Spleen (tissue), 11 donors: ENCODE data around the gene LRRC7. TPM values are rescaled to one million over a fixed set of nuclear protein-coding genes. Genes with fewer than 3 reads are reported as not detected.

Experiments
- DNase-seq: peaks from one replicate; pipeline ENCODE4 v3.0.0-alpha.2; 2020
- H3K27ac ChIP-seq, 8 donors: fragments of 200-600 bp; sonication (generic) in 7 of 8; 1 replicate in 4 of 8; 2 replicates in 4 of 8; pipeline versions ENCODE4 v1.5.0 to v1.8.0; 2016 to 2021; ENCODE audit warnings: inconsistent platforms in 4 of 8, mild to moderate bottlenecking in 4 of 8, moderate library complexity in 1 of 8
- H3K27me3 ChIP-seq, 7 donors: fragments of 200-600 bp; sonication (generic) in 6 of 7; replicated peaks in 1 of 7; 1 replicate in 4 of 7; 2 replicates in 3 of 7; pipeline versions ENCODE4 v1.5.0 to v1.8.0; 2016 to 2021; ENCODE audit warnings: inconsistent platforms in 3 of 7, mild to moderate bottlenecking in 1 of 7
- H3K36me3 ChIP-seq, 6 donors: fragments of 200-600 bp; sonication (generic) in 5 of 6; 1 replicate in 4 of 6; 2 replicates in 2 of 6; pipeline versions ENCODE4 v1.5.0 to v1.8.0; 2016 to 2021; ENCODE audit warnings: inconsistent platforms in 2 of 6
- H3K4me1 ChIP-seq, 6 donors: fragments of 200-600 bp; sonication (generic) in 5 of 6; 1 replicate in 3 of 6; 2 replicates in 3 of 6; pipeline versions ENCODE4 v1.5.0 to v1.8.0; 2016 to 2021; ENCODE audit warnings: inconsistent platforms in 3 of 6
- H3K4me3 ChIP-seq, 8 donors: fragments of 200-600 bp; sonication (generic) in 7 of 8; 1 replicate in 4 of 8; 2 replicates in 4 of 8; pipeline versions ENCODE4 v1.5.0 to v1.8.0; 2016 to 2021; ENCODE audit warnings: inconsistent platforms in 4 of 8, mild to moderate bottlenecking in 4 of 8, moderate library complexity in 2 of 8
- H3K9me3 ChIP-seq, 8 donors: fragments of 200-600 bp; sonication (generic) in 7 of 8; 1 replicate in 4 of 8; 2 replicates in 4 of 8; pipeline versions ENCODE4 v1.5.0 to v1.8.0; 2016 to 2021; ENCODE audit warnings: inconsistent platforms in 4 of 8
- CTCF ChIP-seq, 11 experiments: fragments of 200-600 bp in 7 of 11; fragments of 450-650 bp in 4 of 11; sonication (generic) in 4 of 11; IDR thresholded peaks in 8 of 11; conservative IDR thresholded peaks in 3 of 11; 1 replicate in 7 of 11; 2 replicates in 4 of 11; pipeline versions ENCODE4 v1.4.0 to v1.8.0; 2016 to 2021; ENCODE audit warnings: antibody characterized with exemption in 11 of 11, inconsistent platforms in 4 of 11, mild to moderate bottlenecking in 1 of 11
- POLR2A ChIP-seq, 3 donors: fragments of 450-650 bp; IDR thresholded peaks; one replicate each; pipeline ENCODE4 v1.5.1; 2017; ENCODE audit warnings: antibody characterized with exemption in 3 of 3, mild to moderate bottlenecking in 1 of 3
- POLR2AphosphoS5 ChIP-seq, 3 donors: sonication (generic); formaldehyde crosslinking; IDR thresholded peaks; one replicate each; pipeline ENCODE4 v1.5.1; 2017; ENCODE audit warnings: antibody characterized with exemption in 3 of 3
- WGBS, 5 donors: extraction: QIAGEN DNeasy Blood & Tissue Kit in 3 of 5; methylation state at CpG; one replicate each; pipeline versions ENCODE4 v1.1.5 to v1.1.7; 2013 to 2018; 5-methylcytosine and 5-hydroxymethylcytosine counted together
- intact Hi-C: fragments of 100-400 bp; cut with DNase I; formaldehyde crosslinking; loops from one replicate; pipeline ENCODE4 v1.15.0; 2023; ENCODE audit warnings: low total_unique reads
- polyA plus RNA-seq, 3 donors: library from polyadenylated mRNA; stranded (reverse); fragments of 200-250 nt; gene quantifications; one replicate each; pipeline ENCODE4 v1.2.1, GENCODE V29; 2013
- total RNA-seq, 7 donors: library from RNA; depleted of rRNA in 3 of 7; stranded (reverse); fragments of >200 nt in 3 of 7; fragmentation: NEBNext Ultra II Directional in 4 of 7; extraction: Animal tissue kit (Norgen Biotek cat#: 25700) in 4 of 7; gene quantifications; one replicate each; pipeline versions ENCODE4 v1.1.0 to v1.2.1, GENCODE V29; 2016 to 2021
- donor health status: healthy with polysubstance abuse.
- donor health status: DM: no; HTN: no; CAD: no; lungs with moderate emphysema.
- donor health status: DM: no; HTN: no; CAD: no.
- donor health status: Bipolar disorder and iron deficiency.
- donor health status: healthy.
- donor health status: DM: no; HTN: no; CAD: no.
- donor health status: DM: yes; HTN: yes; CAD: no.

LRRC7 gene
- total and polyA plus RNA-seq, 10 donors: 0.02 to 0.63 (median 0.13) TPM; not detected in 4

- intact Hi-C loops: no loop called here
- TF ChIP-seq POLR2A (IDR thresholded peaks at IDR 0.05) (no peak), CTCF (IDR thresholded peaks at IDR 0.05 in 8 of 11, conservative IDR thresholded peaks at IDR 0.05 in 3 of 11) (no peak), POLR2AphosphoS5 (IDR thresholded peaks at IDR 0.05) (no peak)
- no peaks in the 10 kb centered on the region for H3K9me3 ChIP-seq
- no peak overlapping the region for H3K27ac ChIP-seq
- DNase-seq: no peak
- no peaks in the 10 kb centered on the region for H3K27me3 ChIP-seq
- no peak overlapping the region for H3K4me3 ChIP-seq
- H3K4me1 ChIP-seq: no peaks in the 10 kb centered on the region
- 41 to 75% (median 69%) methylated on average over 2 of the region's 2 CpGs for WGBS, 5 donors
- H3K36me3 ChIP-seq: no peaks in the 10 kb centered on the region
Observed at GRCh38 chr1:70066711-70067110, 499.0 kb downstream of the LRRC7 start.

GRCh38 chr1:70071601-70072000 lies 503.9 kb downstream of the LRRC7 start:
- Histone ChIP-seq H3K36me3 (no peaks in the 10 kb centered on the region), H3K27ac (no peak overlapping the region), H3K9me3 (no peaks in the 10 kb centered on the region), H3K4me1 (no peaks in the 10 kb centered on the region), H3K27me3 (no peaks in the 10 kb centered on the region), H3K4me3 (no peak overlapping the region)
- 74 to 85% (median 81%) methylated on average over 4 of the region's 4 CpGs for whole genome bisulfite sequencing, 5 donors
- no peak for DNase-seq
- intact Hi-C loops: no loop called here
- TF ChIP-seq POLR2AphosphoS5 (IDR thresholded peaks at IDR 0.05) (no peak), CTCF (IDR thresholded peaks at IDR 0.05 in 8 of 11, conservative IDR thresholded peaks at IDR 0.05 in 3 of 11) (no peak), POLR2A (IDR thresholded peaks at IDR 0.05) (no peak)

GRCh38 chr1:70072231-70072751 lies 504.6 kb downstream of the LRRC7 start:
- DNase-seq: no peak
- Histone ChIP-seq H3K9me3 (no peaks in the 10 kb centered on the region), H3K27ac (no peak overlapping the region), H3K4me3 (no peak overlapping the region), H3K27me3 (no peaks in the 10 kb centered on the region), H3K36me3 (no peaks in the 10 kb centered on the region), H3K4me1 (no peaks in the 10 kb centered on the region)
- intact Hi-C loops: no loop called here
- no peak for TF ChIP-seq CTCF (IDR thresholded peaks at IDR 0.05 in 8 of 11, conservative IDR thresholded peaks at IDR 0.05 in 3 of 11)
- no peak for TF ChIP-seq POLR2A (IDR thresholded peaks at IDR 0.05)
- no peak for TF ChIP-seq POLR2AphosphoS5 (IDR thresholded peaks at IDR 0.05)

- DNase-seq: no peak
- no peak overlapping the region for H3K27ac ChIP-seq
- no peak overlapping the region for H3K4me3 ChIP-seq
- intact Hi-C loops: no loop called here
- no peaks in the 10 kb centered on the region for H3K27me3 ChIP-seq
- no peaks in the 10 kb centered on the region for H3K9me3 ChIP-seq
- H3K4me1 ChIP-seq: no peaks in the 10 kb centered on the region
- no peak for TF ChIP-seq POLR2A (IDR thresholded peaks at IDR 0.05)
- no peak for TF ChIP-seq CTCF (IDR thresholded peaks at IDR 0.05 in 8 of 11, conservative IDR thresholded peaks at IDR 0.05 in 3 of 11)
- TF ChIP-seq POLR2AphosphoS5 (IDR thresholded peaks at IDR 0.05): no peak
- no peaks in the 10 kb centered on the region for H3K36me3 ChIP-seq
- 75 to 89% (median 77%) methylated on average over 7 of the region's 7 CpGs for WGBS, 5 donors
Observed at GRCh38 chr1:70075761-70076160, 508.0 kb downstream of the LRRC7 start.
